Progenitor cell of endocrine pancreas (in vitro differentiated cells): Measurements from ENCODE around the gene ANKRD61. TPM values are rescaled to one million over a fixed set of nuclear protein-coding genes. Genes with fewer than 3 reads are reported as not detected.
A peak's percentile ranks its signal among the peaks of the same experiment; 100 is the strongest.
"Not testable (repeated sequence)": the region's sequence is repeated elsewhere in the genome, so short reads cannot be mapped to it uniquely, and the experiment has no call there.

ENCODE experiments used
- DNase-seq: peaks from one replicate; pipeline ENCODE4 v3.0.0; 2021; ENCODE audit warnings: low spot score; ENCODE audit not compliant: unreplicated experiment
- H3K27ac Mint-ChIP-seq: 2 replicates; pipeline ENCODE4 v1.8.0; 2021; ENCODE audit warnings: mild to moderate bottlenecking, moderate library complexity, mixed read lengths
- H3K27me3 Mint-ChIP-seq: 2 replicates; pipeline ENCODE4 v1.8.0; 2021; ENCODE audit warnings: mixed read lengths
- H3K36me3 Mint-ChIP-seq: 2 replicates; pipeline ENCODE4 v1.8.0; 2022; ENCODE audit warnings: mixed read lengths; ENCODE audit not compliant: insufficient read depth
- H3K4me1 Mint-ChIP-seq: 2 replicates; pipeline ENCODE4 v1.8.0; 2021; ENCODE audit warnings: low read depth, mixed read lengths
- H3K4me3 Mint-ChIP-seq: 2 replicates; pipeline ENCODE4 v1.8.0; 2021; ENCODE audit warnings: low read depth, mild to moderate bottlenecking, moderate library complexity, mixed read lengths
- H3K9me3 Mint-ChIP-seq: 2 replicates; pipeline ENCODE4 v1.8.0; 2021; ENCODE audit warnings: low read depth, mixed read lengths
- CTCF ChIP-seq: fragments of 200-600 bp; sonication (generic); IDR thresholded peaks from one replicate; pipeline ENCODE4 v1.5.0; 2021; ENCODE audit warnings: antibody characterized with exemption, mild to moderate bottlenecking; ENCODE audit not compliant: unreplicated experiment
- total RNA-seq: library from RNA; stranded (reverse); gene quantifications from 2 replicates; pipeline ENCODE4 v1.2.1, GENCODE V29; 2021

The ANKRD61 gene
- total RNA-seq, 1 donor from 2014 or later = 0.22 TPM

GRCh38 chr7:6035686-6036085 is 4.5 kb downstream of the ANKRD61 start:
- H3K4me3 Mint-ChIP-seq = no peak overlapping the region
- H3K27ac Mint-ChIP-seq = no peak overlapping the region
- DNase-seq = no peak
- H3K36me3 Mint-ChIP-seq = peaks cover 30% of the 10 kb centered on the region
- no peaks in the 10 kb centered on the region for H3K27me3 Mint-ChIP-seq
- no peaks in the 10 kb centered on the region for H3K9me3 Mint-ChIP-seq
- no peak for TF ChIP-seq CTCF
- no peaks in the 10 kb centered on the region for H3K4me1 Mint-ChIP-seq

GRCh38 chr7:6049780-6050179 is 18.6 kb downstream of the ANKRD61 start:
- H3K9me3 Mint-ChIP-seq = no peaks in the 10 kb centered on the region
- no peak for TF ChIP-seq CTCF
- DNase-seq = no peak
- H3K4me1 Mint-ChIP-seq = peaks cover 6% of the 10 kb centered on the region
- H3K27ac Mint-ChIP-seq = no peak overlapping the region
- H3K36me3 Mint-ChIP-seq = peaks cover 16% of the 10 kb centered on the region
- H3K4me3 Mint-ChIP-seq = no peak overlapping the region
- H3K27me3 Mint-ChIP-seq = no peaks in the 10 kb centered on the region

GRCh38 chr7:6051185-6051584 is 20.0 kb downstream of the ANKRD61 start:
- H3K4me1 Mint-ChIP-seq, H3K9me3 Mint-ChIP-seq, H3K4me3 Mint-ChIP-seq, DNase-seq, H3K27me3 Mint-ChIP-seq: not testable (repeated sequence)
- Mint-ChIP-seq H3K36me3 (peaks cover 13% of the 10 kb centered on the region), H3K27ac (peak overlapping the region; percentile 98)

GRCh38 chr7:6056616-6057015 is 25.4 kb downstream of the ANKRD61 start:
- no peak for DNase-seq
- H3K36me3 Mint-ChIP-seq = peaks cover 5% of the 10 kb centered on the region
- no peak overlapping the region for H3K4me3 Mint-ChIP-seq
- H3K27me3 Mint-ChIP-seq = no peaks in the 10 kb centered on the region
- H3K4me1 Mint-ChIP-seq = peaks cover 16% of the 10 kb centered on the region
- no peaks in the 10 kb centered on the region for H3K9me3 Mint-ChIP-seq
- H3K27ac Mint-ChIP-seq = no peak overlapping the region
- TF ChIP-seq CTCF = no peak

GRCh38 chr7:6057316-6058129 is 26.3 kb downstream of the ANKRD61 start:
- TF ChIP-seq CTCF = no peak

GRCh38 chr7:6059941-6060340 is 28.8 kb downstream of the ANKRD61 start:
- H3K9me3 Mint-ChIP-seq, H3K27ac Mint-ChIP-seq, DNase-seq, H3K36me3 Mint-ChIP-seq, H3K27me3 Mint-ChIP-seq, H3K4me3 Mint-ChIP-seq: not testable (repeated sequence)
- peaks cover 14% of the 10 kb centered on the region for H3K4me1 Mint-ChIP-seq

More at GRCh38 chr7:6057316-6058129, 26.3 kb downstream of the ANKRD61 start:
- DNase-seq = no peak
- Mint-ChIP-seq H3K9me3 (no peaks in the 10 kb centered on the region), H3K4me1 (peaks cover 16% of the 10 kb centered on the region), H3K36me3 (peaks cover 4% of the 10 kb centered on the region), H3K4me3 (peak overlapping the region; percentile 91), H3K27ac (peak overlapping the region; percentile 98), H3K27me3 (no peaks in the 10 kb centered on the region)
